Measurements from ENCODE around the gene INTS11. TPM values are rescaled to one million over a fixed set of nuclear protein-coding genes. Genes with fewer than 3 reads are reported as not detected.

The INTS11 gene
- total RNA-seq, 1 donor from 2014 or later, result 66.3 TPM

GRCh38 chr1:1313500-1314236, 10.8 kb downstream of the INTS11 start:
- no peak overlapping the region for H3K4me3 ChIP-seq (ENCODE audit: low read depth, low read length)
- TF ChIP-seq, protein P1, sequence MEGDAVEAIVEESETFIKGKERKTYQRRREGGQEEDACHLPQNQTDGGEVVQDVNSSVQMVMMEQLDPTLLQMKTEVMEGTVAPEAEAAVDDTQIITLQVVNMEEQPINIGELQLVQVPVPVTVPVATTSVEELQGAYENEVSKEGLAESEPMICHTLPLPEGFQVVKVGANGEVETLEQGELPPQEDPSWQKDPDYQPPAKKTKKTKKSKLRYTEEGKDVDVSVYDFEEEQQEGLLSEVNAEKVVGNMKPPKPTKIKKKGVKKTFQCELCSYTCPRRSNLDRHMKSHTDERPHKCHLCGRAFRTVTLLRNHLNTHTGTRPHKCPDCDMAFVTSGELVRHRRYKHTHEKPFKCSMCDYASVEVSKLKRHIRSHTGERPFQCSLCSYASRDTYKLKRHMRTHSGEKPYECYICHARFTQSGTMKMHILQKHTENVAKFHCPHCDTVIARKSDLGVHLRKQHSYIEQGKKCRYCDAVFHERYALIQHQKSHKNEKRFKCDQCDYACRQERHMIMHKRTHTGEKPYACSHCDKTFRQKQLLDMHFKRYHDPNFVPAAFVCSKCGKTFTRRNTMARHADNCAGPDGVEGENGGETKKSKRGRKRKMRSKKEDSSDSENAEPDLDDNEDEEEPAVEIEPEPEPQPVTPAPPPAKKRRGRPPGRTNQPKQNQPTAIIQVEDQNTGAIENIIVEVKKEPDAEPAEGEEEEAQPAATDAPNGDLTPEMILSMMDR (IDR thresholded peaks at IDR 0.05; ENCODE audit: insufficient read depth, low read length, severe bottlenecking), result no peak
- no peak for FAIRE-seq

DNA sequence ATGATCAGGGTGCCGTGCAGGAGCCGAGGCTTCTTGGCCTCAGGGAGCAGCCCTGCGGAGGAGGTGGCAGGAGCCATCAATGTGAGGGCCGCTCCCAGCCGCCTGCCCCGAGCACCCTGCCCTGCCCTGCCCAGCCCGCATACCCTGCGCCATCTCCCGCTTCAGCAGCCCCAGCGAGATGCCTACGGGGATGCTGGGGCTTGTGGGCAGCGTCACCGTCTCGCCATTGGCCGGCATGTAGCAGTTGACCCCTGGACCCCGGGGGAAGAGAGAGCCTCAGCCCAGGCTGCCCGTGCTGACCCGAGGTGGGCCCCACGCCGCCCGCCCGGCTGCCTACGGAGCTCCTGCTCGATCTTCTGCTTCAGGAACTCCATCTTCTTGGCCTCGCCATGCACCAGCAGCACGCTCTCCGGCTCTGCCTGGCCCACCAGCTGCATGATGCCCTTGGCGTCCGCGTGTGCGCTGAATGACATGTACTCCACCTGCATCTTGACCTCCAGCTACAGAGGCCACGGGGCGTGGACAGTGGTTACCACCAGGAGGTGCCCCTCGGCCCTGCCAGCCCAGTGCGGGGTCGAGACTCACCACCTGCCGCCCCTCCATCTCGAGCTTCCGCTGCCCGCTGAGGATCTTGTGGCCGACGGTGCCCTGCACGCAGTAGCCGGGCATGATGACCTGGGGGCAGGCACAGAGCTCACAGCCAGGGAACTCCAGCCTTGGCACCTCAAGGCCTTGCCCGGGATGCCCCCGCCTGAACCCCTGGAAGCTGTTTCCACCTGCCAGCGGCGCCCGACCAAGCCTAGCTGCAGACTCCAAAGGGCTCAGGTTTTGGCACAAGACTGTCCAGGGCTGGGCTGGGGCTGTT, 11.8 kb downstream of the INTS11 start:
- DNase-seq (ENCODE audit: low read depth), result no peak
- no peak for FAIRE-seq

More at GRCh38 chr1:1313500-1314236, 10.8 kb downstream of the INTS11 start:
- Histone ChIP-seq H3K36me3 (ENCODE audit: control insufficient read depth, insufficient read depth, low read length) (peaks cover 34% of the 10 kb centered on the region), H3K27me3 (ENCODE audit: control insufficient read depth, insufficient read depth, low read length) (no peaks in the 10 kb centered on the region)
- no peak for DNase-seq (ENCODE audit: low read depth)

GRCh38 chr1:1311107-1312104, 13.1 kb downstream of the INTS11 start:
- TF ChIP-seq, protein P1 (IDR thresholded peaks at IDR 0.05; ENCODE audit: insufficient read depth, low read length, severe bottlenecking), result no peak
- Histone ChIP-seq H3K27me3 (ENCODE audit: control insufficient read depth, insufficient read depth, low read length) (no peaks in the 10 kb centered on the region), H3K4me3 (ENCODE audit: low read depth, low read length) (no peak overlapping the region), H3K36me3 (ENCODE audit: control insufficient read depth, insufficient read depth, low read length) (peaks cover 34% of the 10 kb centered on the region)
- FAIRE-seq, result no peak
- DNase-seq (ENCODE audit: low read depth), result no peak

More for the DNA sequence above, 11.8 kb downstream of the INTS11 start:
- peaks cover 34% of the 10 kb centered on the region for H3K36me3 ChIP-seq (ENCODE audit: control insufficient read depth, insufficient read depth, low read length)
- no peak overlapping the region for H3K4me3 ChIP-seq (ENCODE audit: low read depth, low read length)
- TF ChIP-seq, protein P1 (IDR thresholded peaks at IDR 0.05; ENCODE audit: insufficient read depth, low read length, severe bottlenecking), result no peak
- H3K27me3 ChIP-seq (ENCODE audit: control insufficient read depth, insufficient read depth, low read length), result no peaks in the 10 kb centered on the region

- TF ChIP-seq, protein P1 (IDR thresholded peaks at IDR 0.05; ENCODE audit: insufficient read depth, low read length, severe bottlenecking), result no peak
- H3K4me3 ChIP-seq (ENCODE audit: low read depth, low read length), result no peak overlapping the region
- FAIRE-seq (no peak), DNase-seq (ENCODE audit: low read depth) (no peak)
- peaks cover 34% of the 10 kb centered on the region for H3K36me3 ChIP-seq (ENCODE audit: control insufficient read depth, insufficient read depth, low read length)
- no peaks in the 10 kb centered on the region for H3K27me3 ChIP-seq (ENCODE audit: control insufficient read depth, insufficient read depth, low read length)
These were observed 13.9 kb downstream of the INTS11 start for GRCh38 chr1:1310476-1311053.

GRCh38 chr1:1310109-1310385, 14.4 kb downstream of the INTS11 start:
- TF ChIP-seq, protein P1 (IDR thresholded peaks at IDR 0.05; ENCODE audit: insufficient read depth, low read length, severe bottlenecking), result no peak
- peaks cover 33% of the 10 kb centered on the region for H3K36me3 ChIP-seq (ENCODE audit: control insufficient read depth, insufficient read depth, low read length)
- FAIRE-seq (no peak), DNase-seq (ENCODE audit: low read depth) (no peak)
- no peaks in the 10 kb centered on the region for H3K27me3 ChIP-seq (ENCODE audit: control insufficient read depth, insufficient read depth, low read length)
- H3K4me3 ChIP-seq (ENCODE audit: low read depth, low read length), result no peak overlapping the region
